ENCODE data around the gene USHBP1. TPM values are rescaled to one million over a fixed set of nuclear protein-coding genes. Genes with fewer than 3 reads are reported as not detected.
A peak's percentile ranks its signal among the peaks of the same experiment; 100 is the strongest.

USHBP1 gene
- total RNA-seq, 4 donors from 2014 or later = 0.80 to 3.0 (median 2.0) TPM

- H3K4me3 ChIP-seq (ENCODE audit: low read depth, poor library complexity, severe bottlenecking) = no peak overlapping the region
- 66 to 69% methylated on average over 13 to 16 of the region's 16 CpGs for WGBS, 2 donors
- no peak for DNase-seq (ENCODE audit: low spot score in 2 of 2)
- TF ChIP-seq POLR2A (IDR thresholded peaks at IDR 0.05) (no peak), CTCF (IDR thresholded peaks at IDR 0.05) (no peak)
- intact Hi-C loops (cut with DNase I; ENCODE audit: low total_unique reads) = no loop called here
Measured at GRCh38 chr19:17262557-17262956, 2.0 kb downstream of the USHBP1 start.

GRCh38 chr19:17260842-17261325 is 3.7 kb downstream of the USHBP1 start:
- WGBS, 2 donors = 15 to 20% methylated on average over 15 of the region's 15 CpGs
- no peak overlapping the region for H3K4me3 ChIP-seq (ENCODE audit: low read depth, poor library complexity, severe bottlenecking)
- intact Hi-C loops (cut with DNase I; ENCODE audit: low total_unique reads) = no loop called here
- DNase-seq (ENCODE audit: low spot score in 2 of 2) = peak; percentile 67 to 96
- TF ChIP-seq POLR2A (IDR thresholded peaks at IDR 0.05) (no peak), CTCF (IDR thresholded peaks at IDR 0.05) (peak in 1 of 3 donors; percentile 86)

GRCh38 chr19:17259934-17260333 is 4.6 kb downstream of the USHBP1 start:
- TF ChIP-seq POLR2A (IDR thresholded peaks at IDR 0.05) (no peak), CTCF (IDR thresholded peaks at IDR 0.05) (no peak)
- H3K4me3 ChIP-seq (ENCODE audit: low read depth, poor library complexity, severe bottlenecking) = no peak overlapping the region
- intact Hi-C loops (cut with DNase I; ENCODE audit: low total_unique reads) = no loop called here
- no peak for DNase-seq (ENCODE audit: low spot score in 2 of 2)
- WGBS, 2 donors = 67 to 81% methylated on average over 1 of the region's 1 CpG

- DNase-seq (ENCODE audit: low spot score in 2 of 2) = no peak
- intact Hi-C loops (cut with DNase I; ENCODE audit: low total_unique reads) = no loop called here
- 92 to 94% methylated on average over 9 of the region's 9 CpGs for WGBS, 2 donors
- no peak overlapping the region for H3K4me3 ChIP-seq (ENCODE audit: low read depth, poor library complexity, severe bottlenecking)
- TF ChIP-seq CTCF (IDR thresholded peaks at IDR 0.05) (no peak), POLR2A (IDR thresholded peaks at IDR 0.05) (no peak)
Measured at GRCh38 chr19:17259118-17259780, 5.3 kb downstream of the USHBP1 start.

- no peak for DNase-seq (ENCODE audit: low spot score in 2 of 2)
- WGBS, 2 donors = 81 to 85% methylated on average over 3 of the region's 3 CpGs
- H3K4me3 ChIP-seq (ENCODE audit: low read depth, poor library complexity, severe bottlenecking) = no peak overlapping the region
- TF ChIP-seq POLR2A (IDR thresholded peaks at IDR 0.05) (no peak), CTCF (IDR thresholded peaks at IDR 0.05) (no peak)
- intact Hi-C loops (cut with DNase I; ENCODE audit: low total_unique reads) = no loop called here
Measured at GRCh38 chr19:17256130-17256529, 8.4 kb downstream of the USHBP1 start.

All from lower leg skin (tissue), 4 donors.